ENCODE results near the gene ERC1. TPM values are rescaled to one million over a fixed set of nuclear protein-coding genes. Genes with fewer than 3 reads are reported as not detected.

The ERC1 gene
- total RNA-seq, 4 donors from 2014 or later, result 28.9 to 106 (median 43.6) TPM

- no peaks in the 10 kb centered on the region for H3K27me3 ChIP-seq
- H3K4me3 ChIP-seq, result no peak overlapping the region
- intact Hi-C loops (cut with DNase I; ENCODE audit: low total_unique reads), result no loop called here
- peak overlapping the region; percentile 53 to 61 for H3K27ac ChIP-seq
- TF ChIP-seq CTCF (IDR thresholded peaks at IDR 0.05) (no peak), POLR2A (IDR thresholded peaks at IDR 0.05) (no peak)
- H3K9me3 ChIP-seq, result peaks cover 0 to 9% of the 10 kb centered on the region in 2 donors
- DNase-seq, result peak in 1 of 2 donors; percentile 28
- no peaks in the 10 kb centered on the region for H3K36me3 ChIP-seq
- peaks cover 6 to 17% of the 10 kb centered on the region in 2 donors for H3K4me1 ChIP-seq
Observed at GRCh38 chr12:1318327-1319031, 327.5 kb downstream of the ERC1 start.

- TF ChIP-seq POLR2A (IDR thresholded peaks at IDR 0.05) (no peak), CTCF (IDR thresholded peaks at IDR 0.05) (no peak)
- H3K4me3 ChIP-seq, result no peak overlapping the region
- no peak for DNase-seq
- peaks cover 6 to 17% of the 10 kb centered on the region in 2 donors for H3K4me1 ChIP-seq
- peak overlapping the region; percentile 53 to 61 for H3K27ac ChIP-seq
- H3K36me3 ChIP-seq, result no peaks in the 10 kb centered on the region
- peaks cover 0 to 2% of the 10 kb centered on the region in 2 donors for H3K9me3 ChIP-seq
- no peaks in the 10 kb centered on the region for H3K27me3 ChIP-seq
- intact Hi-C loops (cut with DNase I; ENCODE audit: low total_unique reads), result no loop called here
Observed at GRCh38 chr12:1319212-1319611, 328.2 kb downstream of the ERC1 start.

GRCh38 chr12:1320021-1320420 lies 329.0 kb downstream of the ERC1 start:
- TF ChIP-seq CTCF (IDR thresholded peaks at IDR 0.05), result no peak
- no peak for TF ChIP-seq POLR2A (IDR thresholded peaks at IDR 0.05)
- Histone ChIP-seq H3K9me3 (no peaks in the 10 kb centered on the region), H3K27me3 (no peaks in the 10 kb centered on the region), H3K36me3 (no peaks in the 10 kb centered on the region), H3K4me3 (no peak overlapping the region), H3K4me1 (peaks cover 6 to 17% of the 10 kb centered on the region in 2 donors), H3K27ac (peak overlapping the region in 1 of 2 donors; percentile 53)
- intact Hi-C loops (cut with DNase I; ENCODE audit: low total_unique reads), result no loop called here
- no peak for DNase-seq

- intact Hi-C loops (cut with DNase I; ENCODE audit: low total_unique reads), result no loop called here
- TF ChIP-seq CTCF (IDR thresholded peaks at IDR 0.05), result no peak
- no peak for TF ChIP-seq POLR2A (IDR thresholded peaks at IDR 0.05)
- Histone ChIP-seq H3K36me3 (no peaks in the 10 kb centered on the region), H3K27ac (no peak overlapping the region), H3K4me1 (peaks cover 6 to 17% of the 10 kb centered on the region in 2 donors), H3K4me3 (no peak overlapping the region), H3K9me3 (no peaks in the 10 kb centered on the region), H3K27me3 (no peaks in the 10 kb centered on the region)
- no peak for DNase-seq
Observed at GRCh38 chr12:1322821-1323220, 331.8 kb downstream of the ERC1 start.

- no peaks in the 10 kb centered on the region for H3K27me3 ChIP-seq
- DNase-seq, result no peak
- no peaks in the 10 kb centered on the region for H3K36me3 ChIP-seq
- H3K9me3 ChIP-seq, result no peaks in the 10 kb centered on the region
- intact Hi-C loops (cut with DNase I; ENCODE audit: low total_unique reads), result no loop called here
- TF ChIP-seq POLR2A (IDR thresholded peaks at IDR 0.05) (no peak), CTCF (IDR thresholded peaks at IDR 0.05) (no peak)
- H3K4me3 ChIP-seq, result no peak overlapping the region
- H3K4me1 ChIP-seq, result peaks cover 1 to 7% of the 10 kb centered on the region in 2 donors
- no peak overlapping the region for H3K27ac ChIP-seq
Observed at GRCh38 chr12:1324099-1324498, 333.1 kb downstream of the ERC1 start.

All from uterus (tissue), 4 donors.